HepG2 (cell line): ENCODE results near the gene RSBN1. TPM values are rescaled to one million over a fixed set of nuclear protein-coding genes. Genes with fewer than 3 reads are reported as not detected.
A peak's percentile ranks its signal among the peaks of the same experiment; 100 is the strongest.

Experiments used
- ATAC-seq: fragments of 200-7000 bp; cut with Tn5 transposase; 3 replicates; pipeline ENCODE4 v1.9.1; 2020; ENCODE audit warnings: mild to moderate bottlenecking, moderate library complexity
- BruUV-seq: library from RNA; stranded (reverse); fragments of 400-500 nt; replicated peaks from 2 replicates; lab custom pipeline; 2021; lab: Mats Ljungman, UMichigan
- CTCF ChIA-PET: fragments of 300-600 bp; formaldehyde crosslinking; extraction: SDS; loops from one replicate; lab custom pipeline; 2021; ENCODE audit warnings: low total read pairs, inconsistent platforms, low intra/inter-chr PET ratio; lab: Yijun Ruan, JAX
- POLR2A ChIA-PET: fragments of 350-600 bp; sonication (Branson Sonifier 250); formaldehyde crosslinking; loops from one replicate; lab custom pipeline; 2020; ENCODE audit warnings: antibody characterized with exemption, inconsistent platforms; lab: Yijun Ruan, JAX
- DNase-seq: peaks from one replicate; pipeline ENCODE4 v3.0.0-alpha.2; 2015; ENCODE audit warnings: low spot score
- FAIRE-seq: peaks from 3 replicates; lab custom pipeline; 2011; peaks lifted over from hg19 to GRCh38; lab: Jason Lieb, UNC
- H2AFZ ChIP-seq: one replicate; pipeline ENCODE4 v1.6.1; 2011; ENCODE audit warnings: low read length, inconsistent platforms
- H3K27ac ChIP-seq: fragments of 300-600 bp; 3 replicates; pipeline ENCODE4 v1.8.0; 2011; ENCODE audit warnings: mixed run types, mild to moderate bottlenecking, mixed read lengths, low read length, inconsistent platforms; ENCODE audit not compliant: insufficient read depth; ENCODE audit errors: extremely low read length
- H3K27me3 ChIP-seq, 2 experiments: fragments of 200-600 bp in 1 of 2; 2 replicates in 1 of 2; 3 replicates in 1 of 2; pipeline versions ENCODE4 v1.6.0 to v1.8.0; 2011; ENCODE audit warnings: low read length in 2 of 2, mild to moderate bottlenecking in 2 of 2, moderate library complexity in 2 of 2, inconsistent platforms in 1 of 2; ENCODE audit not compliant: insufficient read depth in 2 of 2, control insufficient read depth in 1 of 2
- H3K36me3 ChIP-seq, 2 experiments: fragments of 200-600 bp in 1 of 2; replicated peaks in 1 of 2; 2 replicates in 1 of 2; 3 replicates in 1 of 2; pipeline versions ENCODE4 v1.5.1 to v1.8.0; 2011; ENCODE audit warnings: low read length in 2 of 2, inconsistent platforms in 1 of 2; ENCODE audit not compliant: insufficient read depth in 2 of 2, control insufficient read depth in 1 of 2
- H3K4me1 ChIP-seq: 2 replicates; pipeline ENCODE4 v1.5.1; 2012; ENCODE audit warnings: low read length, inconsistent platforms; ENCODE audit not compliant: insufficient read depth
- H3K4me2 ChIP-seq: 2 replicates; pipeline ENCODE4 v1.6.0; 2011; ENCODE audit warnings: low read depth, low read length, inconsistent platforms
- H3K4me3 ChIP-seq, 3 experiments: fragments of 200-600 bp in 1 of 3; sonication (generic), shearing (Covaris generic) in 1 of 3; replicated peaks in 1 of 3; 2 replicates each; pipeline ENCODE4 v1.5.1; 2011 to 2016; ENCODE audit warnings: low read length in 3 of 3, inconsistent platforms in 2 of 3, low read depth in 2 of 3, mild to moderate bottlenecking in 2 of 3, control low read depth in 1 of 3, mixed read lengths in 1 of 3; ENCODE audit not compliant: insufficient read depth in 1 of 3
- H3K79me2 ChIP-seq: one replicate; pipeline ENCODE4 v1.6.1; 2011; ENCODE audit warnings: low read length, inconsistent platforms; ENCODE audit not compliant: insufficient read depth
- H3K9ac ChIP-seq: 2 replicates; pipeline ENCODE4 v1.6.0; 2011; ENCODE audit warnings: mild to moderate bottlenecking, low read depth, low read length, inconsistent platforms; ENCODE audit not compliant: insufficient read depth
- H3K9me3 ChIP-seq: 2 replicates; pipeline ENCODE4 v1.5.1; 2012; ENCODE audit warnings: mild to moderate bottlenecking, low read length
- H4K20me1 ChIP-seq: 2 replicates; pipeline ENCODE4 v1.6.0; 2011; ENCODE audit warnings: inconsistent platforms, mild to moderate bottlenecking, low read length, moderate library complexity; ENCODE audit not compliant: insufficient read depth
- ATF3 ChIP-seq: sonication (generic); formaldehyde crosslinking; IDR thresholded peaks from 2 replicates; pipeline ENCODE4 v1.4.0; 2020; ENCODE audit warnings: missing genetic modification reagents
- DMAP1 ChIP-seq: IDR thresholded peaks from 2 replicates; pipeline ENCODE4 v1.6.1; 2016
- EHMT2 ChIP-seq: fragments of 200-600 bp; sonication (generic); IDR thresholded peaks from 2 replicates; pipeline ENCODE4 v1.7.0; 2017; ENCODE audit warnings: antibody characterized with exemption, low read depth, low read length, borderline replicate concordance
- MIER3 ChIP-seq: IDR thresholded peaks from 2 replicates; pipeline ENCODE4 v1.6.1; 2016; ENCODE audit warnings: missing compliant biosample characterization, borderline replicate concordance
- NFRKB ChIP-seq: fragments of 450-650 bp; IDR thresholded peaks from 2 replicates; pipeline ENCODE4 v1.6.1; 2017
- NR3C1 ChIP-seq: sonication (generic); formaldehyde crosslinking; IDR thresholded peaks from 2 replicates; pipeline ENCODE4 v1.4.0; 2020; ENCODE audit warnings: missing genetic modification reagents
- PRPF4 ChIP-seq: fragments of 200-400 bp; formaldehyde crosslinking; IDR thresholded peaks from 2 replicates; pipeline ENCODE4 v1.6.1; 2016; ENCODE audit warnings: low read length, low read depth; ENCODE audit not compliant: poor library complexity, severe bottlenecking
- RAD51 ChIP-seq: fragments of 450-650 bp; IDR thresholded peaks from 2 replicates; pipeline ENCODE4 v1.6.1; 2016; ENCODE audit warnings: borderline replicate concordance
- SMARCC2 ChIP-seq: fragments of 450-650 bp; IDR thresholded peaks from 2 replicates; pipeline ENCODE4 v1.6.1; 2017; ENCODE audit warnings: antibody characterized with exemption, mild to moderate bottlenecking
- SYNCRIP ChIP-seq: fragments of 200-400 bp; formaldehyde crosslinking; IDR thresholded peaks from 2 replicates; pipeline ENCODE4 v1.6.1; 2018; ENCODE audit warnings: mild to moderate bottlenecking, low read depth, low read length; ENCODE audit not compliant: insufficient read depth
- ZBTB39 ChIP-seq: sonication (generic); formaldehyde crosslinking; IDR thresholded peaks from 2 replicates; pipeline ENCODE4 v1.5.0; 2020; ENCODE audit warnings: missing genetic modification reagents
- ZIK1 ChIP-seq: sonication (generic); formaldehyde crosslinking; IDR thresholded peaks from 2 replicates; pipeline ENCODE4 v1.5.0; 2020; ENCODE audit warnings: mild to moderate bottlenecking, low read depth, missing genetic modification reagents, borderline replicate concordance
- ZNF136 ChIP-seq: sonication (generic); formaldehyde crosslinking; IDR thresholded peaks from 2 replicates; pipeline ENCODE4 v1.8.1; 2022; ENCODE audit warnings: low read depth, mild to moderate bottlenecking, moderate library complexity, missing genetic modification reagents
- ZNF431 ChIP-seq: sonication (generic); formaldehyde crosslinking; IDR thresholded peaks from 2 replicates; pipeline ENCODE4 v1.9.0; 2022; ENCODE audit warnings: missing genetic modification reagents, low read depth, mild to moderate bottlenecking, borderline replicate concordance
- ZNF615 ChIP-seq: sonication (generic); formaldehyde crosslinking; IDR thresholded peaks from 2 replicates; pipeline ENCODE4 v1.5.0; 2020; ENCODE audit warnings: mild to moderate bottlenecking, missing genetic modification reagents, borderline replicate concordance
- ZNF644 ChIP-seq: IDR thresholded peaks from 2 replicates; pipeline ENCODE4 v1.6.1; 2016; ENCODE audit warnings: low read depth
- ZNF7 ChIP-seq: IDR thresholded peaks from 2 replicates; pipeline ENCODE4 v1.6.1; 2016; ENCODE audit warnings: missing biosample characterization, missing genetic modification reagents
- ZNF749 ChIP-seq: sonication (generic); formaldehyde crosslinking; IDR thresholded peaks from 2 replicates; pipeline ENCODE4 v1.8.0; 2022; ENCODE audit warnings: mild to moderate bottlenecking, missing genetic modification reagents, moderate library complexity, borderline replicate concordance
- WGBS: methylation state at CpG from one replicate; pipeline ENCODE4 v1.1.6; 2017; ENCODE audit warnings: low lambda C conversion rate; 5-methylcytosine and 5-hydroxymethylcytosine counted together
- in situ Hi-C: cut with HindIII; loops from 2 replicates; pipeline ENCODE4 v1.10.0; 2017; ENCODE audit warnings: low pct_unique_long_range_greater_than_20kb; ENCODE audit not compliant: extremely low pct_ligation_motif_present
- intact Hi-C: fragments of 100-400 bp; cut with micrococcal nuclease; formaldehyde crosslinking; loops from one replicate; pipeline ENCODE4 v1.10.0; 2022; ENCODE audit not compliant: unreplicated experiment
- polyA plus RNA-seq, 8 experiments: library from polyadenylated mRNA; depleted of rRNA in 3 of 8; stranded (reverse) in 7 of 8; unstranded in 1 of 8; fragments of >200 nt; fragmentation: Illumina TruSeq in 4 of 8; extraction: Trizol in 4 of 8; gene quantifications; 2 replicates each; pipeline versions ENCODE4 v1.2.1 to v1.2.3, GENCODE V29; 2011 to 2016; ENCODE audit warnings: low read depth in 4 of 8, missing spikeins in 1 of 8, mixed read lengths in 1 of 8; ENCODE audit not compliant: insufficient read depth in 1 of 8
- total RNA-seq, 5 experiments: library from RNA; depleted of rRNA; stranded (reverse); fragments of >200 nt; fragmentation: Illumina TruSeq; extraction: Trizol; gene quantifications; 2 replicates each; pipeline ENCODE4 v1.2.3, GENCODE V29; 2016; ENCODE audit warnings: low read depth in 1 of 5
- TF ChIP-seq, protein P1 (sequence below): conservative IDR thresholded peaks from 2 replicates; pipeline ENCODE4 v1.6.1; 2018; ENCODE audit warnings: missing genetic modification reagents

RSBN1 gene
- total and polyA plus RNA-seq, 2 of the 13 experiments (the other 11 are each of a cell fraction or from before 2014, with no cell fraction given), result 8.3 to 10.4 TPM

- TF ChIP-seq, protein P1, sequence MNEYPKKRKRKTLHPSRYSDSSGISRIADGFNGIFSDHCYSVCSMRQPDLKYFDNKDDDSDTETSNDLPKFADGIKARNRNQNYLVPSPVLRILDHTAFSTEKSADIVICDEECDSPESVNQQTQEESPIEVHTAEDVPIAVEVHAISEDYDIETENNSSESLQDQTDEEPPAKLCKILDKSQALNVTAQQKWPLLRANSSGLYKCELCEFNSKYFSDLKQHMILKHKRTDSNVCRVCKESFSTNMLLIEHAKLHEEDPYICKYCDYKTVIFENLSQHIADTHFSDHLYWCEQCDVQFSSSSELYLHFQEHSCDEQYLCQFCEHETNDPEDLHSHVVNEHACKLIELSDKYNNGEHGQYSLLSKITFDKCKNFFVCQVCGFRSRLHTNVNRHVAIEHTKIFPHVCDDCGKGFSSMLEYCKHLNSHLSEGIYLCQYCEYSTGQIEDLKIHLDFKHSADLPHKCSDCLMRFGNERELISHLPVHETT, result peak; percentile 73
- TF ChIP-seq RAD51, result no peak
- no peak for TF ChIP-seq SYNCRIP
- no peak for TF ChIP-seq NFRKB
- TF ChIP-seq SMARCC2, result no peak
- no peak for TF ChIP-seq EHMT2
- TF ChIP-seq ZIK1 (CRISPR knock-in tag), result no peak
- no peak for TF ChIP-seq ZNF615
- TF ChIP-seq ZNF644, result no peak
- no peak for TF ChIP-seq ZBTB39 (CRISPR knock-in tag)
Observed at GRCh38 chr1:113811888-113812660, at the start of gene RSBN1 (continued).

- Histone ChIP-seq H2AFZ (no peak overlapping the region), H3K79me2 (no peaks in the 10 kb centered on the region), H3K27me3 (no peaks in the 10 kb centered on the region), H3K36me3 (no peaks in the 10 kb centered on the region), H3K9ac (no peak overlapping the region), H3K27ac (no peak overlapping the region), H3K4me1 (peaks cover 1% of the 10 kb centered on the region), H3K4me3 (no peak overlapping the region), H4K20me1 (no peaks in the 10 kb centered on the region), H3K9me3 (no peaks in the 10 kb centered on the region), H3K4me2 (no peak overlapping the region)
- FAIRE-seq (no peak), ATAC-seq (no peak), DNase-seq (no peak)
- intact Hi-C loops, result no loop called here
- in situ Hi-C loops, result no loop called here
- CTCF ChIA-PET, result no interaction called here
- POLR2A ChIA-PET, result no interaction called here
- BruUV-seq, result no TSS peak
- WGBS, result 50% methylated on average over 5 of the region's 5 CpGs
- no peak for TF ChIP-seq ZNF431
- no peak for TF ChIP-seq NR3C1
- no peak for TF ChIP-seq ZNF136 (CRISPR knock-in tag)
- no peak for TF ChIP-seq ZNF7 (CRISPR knock-in tag)
- TF ChIP-seq DMAP1 (CRISPR knock-in tag), result no peak
- no peak for TF ChIP-seq PRPF4
- no peak for TF ChIP-seq MIER3 (CRISPR knock-in tag)
- no peak for TF ChIP-seq ZNF749 (CRISPR knock-in tag)
- no peak for TF ChIP-seq ATF3 (CRISPR knock-in tag)
Observed at GRCh38 chr1:113861641-113862040, 49.4 kb upstream of the RSBN1 start.
